Measurements from ENCODE around the gene ERAS. TPM values are rescaled to one million over a fixed set of nuclear protein-coding genes. Genes with fewer than 3 reads are reported as not detected.
A peak's percentile ranks its signal among the peaks of the same experiment; 100 is the strongest.

The ERAS gene
- total RNA-seq, 1 donor from 2014 or later, result not detected

- Mint-ChIP-seq H3K4me1 (ENCODE audit: low read depth, unreplicated experiment) (no peaks in the 10 kb centered on the region), H3K9me3 (ENCODE audit: unreplicated experiment) (no peaks in the 10 kb centered on the region), H3K4me3 (ENCODE audit: unreplicated experiment) (peak within 1 kb of the TSS; percentile 95), H3K27me3 (ENCODE audit: low read depth, unreplicated experiment) (peaks cover 17% of the 10 kb centered on the region), H3K36me3 (ENCODE audit: low read depth, unreplicated experiment) (no peaks in the 10 kb centered on the region), H3K27ac (ENCODE audit: unreplicated experiment) (peak within 1 kb of the TSS; percentile 62)
- Histone ChIP-seq H4K20me1 (ENCODE audit: insufficient read depth, low read length) (no peaks in the 10 kb centered on the region), H3K79me2 (ENCODE audit: insufficient read depth, low read length) (no peaks in the 10 kb centered on the region), H3K4me1 (ENCODE audit: insufficient read depth, low read length) (no peaks in the 10 kb centered on the region), H3K9ac (ENCODE audit: low read length) (peak within 1 kb of the TSS; percentile 48), H3K27me3 (ENCODE audit: insufficient read depth, low read length) (peaks cover 8% of the 10 kb centered on the region), H2AFZ (ENCODE audit: low read depth, low read length) (peak within 1 kb of the TSS; percentile 75), H3K9me3 (ENCODE audit: insufficient read depth, low read depth, low read length) (no peaks in the 10 kb centered on the region), H3K4me3 (ENCODE audit: insufficient read depth, low read depth, low read length) (peak within 1 kb of the TSS; percentile 55), H3K36me3 (ENCODE audit: insufficient read depth, low read length) (no peaks in the 10 kb centered on the region), H3K27ac (ENCODE audit: low read depth, low read length) (no peak within 1 kb of the TSS), H3K4me2 (ENCODE audit: low read length) (peak within 1 kb of the TSS; percentile 84)
- no peak for TF ChIP-seq EZH2 (IDR thresholded peaks at IDR 0.05; ENCODE audit: insufficient read depth, low read length)
- TF ChIP-seq, protein P1, sequence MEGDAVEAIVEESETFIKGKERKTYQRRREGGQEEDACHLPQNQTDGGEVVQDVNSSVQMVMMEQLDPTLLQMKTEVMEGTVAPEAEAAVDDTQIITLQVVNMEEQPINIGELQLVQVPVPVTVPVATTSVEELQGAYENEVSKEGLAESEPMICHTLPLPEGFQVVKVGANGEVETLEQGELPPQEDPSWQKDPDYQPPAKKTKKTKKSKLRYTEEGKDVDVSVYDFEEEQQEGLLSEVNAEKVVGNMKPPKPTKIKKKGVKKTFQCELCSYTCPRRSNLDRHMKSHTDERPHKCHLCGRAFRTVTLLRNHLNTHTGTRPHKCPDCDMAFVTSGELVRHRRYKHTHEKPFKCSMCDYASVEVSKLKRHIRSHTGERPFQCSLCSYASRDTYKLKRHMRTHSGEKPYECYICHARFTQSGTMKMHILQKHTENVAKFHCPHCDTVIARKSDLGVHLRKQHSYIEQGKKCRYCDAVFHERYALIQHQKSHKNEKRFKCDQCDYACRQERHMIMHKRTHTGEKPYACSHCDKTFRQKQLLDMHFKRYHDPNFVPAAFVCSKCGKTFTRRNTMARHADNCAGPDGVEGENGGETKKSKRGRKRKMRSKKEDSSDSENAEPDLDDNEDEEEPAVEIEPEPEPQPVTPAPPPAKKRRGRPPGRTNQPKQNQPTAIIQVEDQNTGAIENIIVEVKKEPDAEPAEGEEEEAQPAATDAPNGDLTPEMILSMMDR (IDR thresholded peaks at IDR 0.05; ENCODE audit: insufficient read depth, low read depth, low read length), result no peak
- FAIRE-seq (no peak), DNase-seq (ENCODE audit: low read depth) (no peak)
Observed at GRCh38 chrX:48835524-48836329, 9.4 kb downstream of the ERAS start, which contains the start of gene PCSK1N. Gene PCSK1N, minus strand, starts transcription at chrX:48835610. Its CDS starts 78 bp downstream, at chrX:48835532.

- Mint-ChIP-seq H3K36me3 (ENCODE audit: low read depth, unreplicated experiment) (no peaks in the 10 kb centered on the region), H3K27me3 (ENCODE audit: low read depth, unreplicated experiment) (peaks cover 2% of the 10 kb centered on the region), H3K9me3 (ENCODE audit: unreplicated experiment) (no peaks in the 10 kb centered on the region), H3K4me1 (ENCODE audit: low read depth, unreplicated experiment) (no peaks in the 10 kb centered on the region), H3K4me3 (ENCODE audit: unreplicated experiment) (no peak overlapping the region), H3K27ac (ENCODE audit: unreplicated experiment) (no peak overlapping the region)
- Histone ChIP-seq H3K27ac (ENCODE audit: low read depth, low read length) (no peak overlapping the region), H3K79me2 (ENCODE audit: insufficient read depth, low read length) (no peaks in the 10 kb centered on the region), H4K20me1 (ENCODE audit: insufficient read depth, low read length) (no peaks in the 10 kb centered on the region), H3K27me3 (ENCODE audit: insufficient read depth, low read length) (no peaks in the 10 kb centered on the region), H2AFZ (ENCODE audit: low read depth, low read length) (no peak overlapping the region), H3K9me3 (ENCODE audit: insufficient read depth, low read depth, low read length) (no peaks in the 10 kb centered on the region), H3K4me1 (ENCODE audit: insufficient read depth, low read length) (no peaks in the 10 kb centered on the region), H3K9ac (ENCODE audit: low read length) (no peak overlapping the region), H3K36me3 (ENCODE audit: insufficient read depth, low read length) (no peaks in the 10 kb centered on the region), H3K4me2 (ENCODE audit: low read length) (no peak overlapping the region), H3K4me3 (ENCODE audit: insufficient read depth, low read depth, low read length) (no peak overlapping the region)
- DNase-seq (ENCODE audit: low read depth), result no peak
- no peak for FAIRE-seq
- TF ChIP-seq EZH2 (IDR thresholded peaks at IDR 0.05; ENCODE audit: insufficient read depth, low read length), result no peak
- TF ChIP-seq, protein P1 (IDR thresholded peaks at IDR 0.05; ENCODE audit: insufficient read depth, low read depth, low read length), result no peak
Observed at GRCh38 chrX:48839686-48840085, 13.4 kb downstream of the ERAS start.

DNA sequence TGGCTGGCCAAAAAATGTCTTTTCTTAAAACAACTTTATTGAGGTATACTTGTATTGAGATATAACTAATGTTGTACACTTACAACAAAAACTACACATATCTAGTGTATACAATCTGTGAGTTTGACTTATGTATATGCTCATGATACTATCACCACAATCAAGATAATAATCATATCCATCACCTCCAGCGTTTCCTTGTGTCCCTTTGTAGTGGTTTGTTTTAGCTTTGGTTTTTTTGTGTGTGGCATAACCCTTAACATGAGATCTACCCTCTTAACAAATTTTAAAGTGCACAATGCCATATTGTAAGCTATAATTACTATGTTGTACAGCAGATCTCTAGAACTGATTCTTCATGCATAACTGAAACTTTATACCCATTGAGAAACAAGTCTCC lies 22.5 kb downstream of the ERAS start:
- TF ChIP-seq, protein P1 (IDR thresholded peaks at IDR 0.05; ENCODE audit: insufficient read depth, low read depth, low read length), result no peak
- no peak for TF ChIP-seq EZH2 (IDR thresholded peaks at IDR 0.05; ENCODE audit: insufficient read depth, low read length)
- Mint-ChIP-seq H3K9me3 (ENCODE audit: unreplicated experiment) (no peaks in the 10 kb centered on the region), H3K4me3 (ENCODE audit: unreplicated experiment) (no peak overlapping the region), H3K27ac (ENCODE audit: unreplicated experiment) (no peak overlapping the region), H3K27me3 (ENCODE audit: low read depth, unreplicated experiment) (peaks cover 5% of the 10 kb centered on the region), H3K36me3 (ENCODE audit: low read depth, unreplicated experiment) (no peaks in the 10 kb centered on the region), H3K4me1 (ENCODE audit: low read depth, unreplicated experiment) (no peaks in the 10 kb centered on the region)
- no peak overlapping the region for H3K27ac ChIP-seq (ENCODE audit: low read depth, low read length)
- no peaks in the 10 kb centered on the region for H3K36me3 ChIP-seq (ENCODE audit: insufficient read depth, low read length)
- H3K79me2 ChIP-seq (ENCODE audit: insufficient read depth, low read length), result no peaks in the 10 kb centered on the region
- DNase-seq (ENCODE audit: low read depth), result no peak
- no peaks in the 10 kb centered on the region for H3K27me3 ChIP-seq (ENCODE audit: insufficient read depth, low read length)
- H3K4me1 ChIP-seq (ENCODE audit: insufficient read depth, low read length), result no peaks in the 10 kb centered on the region
- no peak overlapping the region for H3K4me2 ChIP-seq (ENCODE audit: low read length)
- no peak overlapping the region for H2AFZ ChIP-seq (ENCODE audit: low read depth, low read length)
- H3K4me3 ChIP-seq (ENCODE audit: insufficient read depth, low read depth, low read length), result no peak overlapping the region
- no peak overlapping the region for H3K9ac ChIP-seq (ENCODE audit: low read length)
- H4K20me1 ChIP-seq (ENCODE audit: insufficient read depth, low read length), result no peaks in the 10 kb centered on the region
- peak; percentile 34 for FAIRE-seq
- no peaks in the 10 kb centered on the region for H3K9me3 ChIP-seq (ENCODE audit: insufficient read depth, low read depth, low read length)
